ENCODE results near the gene OLFM3. TPM values are rescaled to one million over a fixed set of nuclear protein-coding genes. Genes with fewer than 3 reads are reported as not detected.

The OLFM3 gene
- total RNA-seq, 1 donor from 2014 or later = 0.23 TPM

- peaks cover 5% of the 10 kb centered on the region for H3K4me1 Mint-ChIP-seq
- DNase-seq (ENCODE audit: low read depth, low spot score) = no peak
- H3K36me3 Mint-ChIP-seq (ENCODE audit: low read depth) = no peaks in the 10 kb centered on the region
- no peaks in the 10 kb centered on the region for H3K27me3 Mint-ChIP-seq (ENCODE audit: low read depth)
- H3K9me3 Mint-ChIP-seq = no peaks in the 10 kb centered on the region
- TF ChIP-seq CTCF (conservative IDR thresholded peaks at IDR 0.05) = no peak
- no peak overlapping the region for H3K27ac Mint-ChIP-seq (ENCODE audit: unreplicated experiment)
- no peak overlapping the region for H3K4me3 Mint-ChIP-seq
These were observed 67.4 kb downstream of the OLFM3 start for GRCh38 chr1:101929343-101929742.

- Mint-ChIP-seq H3K9me3 (no peaks in the 10 kb centered on the region), H3K4me3 (no peak overlapping the region), H3K36me3 (ENCODE audit: low read depth) (no peaks in the 10 kb centered on the region), H3K4me1 (peaks cover 5% of the 10 kb centered on the region), H3K27ac (ENCODE audit: unreplicated experiment) (no peak overlapping the region), H3K27me3 (ENCODE audit: low read depth) (no peaks in the 10 kb centered on the region)
- TF ChIP-seq CTCF (conservative IDR thresholded peaks at IDR 0.05) = no peak
- no peak for DNase-seq (ENCODE audit: low read depth, low spot score)
These were observed 67.9 kb downstream of the OLFM3 start for GRCh38 chr1:101928829-101929228.

GRCh38 chr1:101924700-101925099 lies 72.0 kb downstream of the OLFM3 start:
- Mint-ChIP-seq H3K36me3 (ENCODE audit: low read depth) (no peaks in the 10 kb centered on the region), H3K27me3 (ENCODE audit: low read depth) (no peaks in the 10 kb centered on the region), H3K4me1 (peaks cover 12% of the 10 kb centered on the region), H3K9me3 (no peaks in the 10 kb centered on the region), H3K27ac (ENCODE audit: unreplicated experiment) (no peak overlapping the region), H3K4me3 (no peak overlapping the region)
- DNase-seq (ENCODE audit: low read depth, low spot score) = no peak
- TF ChIP-seq CTCF (conservative IDR thresholded peaks at IDR 0.05) = no peak

- Mint-ChIP-seq H3K4me3 (no peak overlapping the region), H3K27me3 (ENCODE audit: low read depth) (no peaks in the 10 kb centered on the region), H3K9me3 (no peaks in the 10 kb centered on the region), H3K36me3 (ENCODE audit: low read depth) (no peaks in the 10 kb centered on the region), H3K27ac (ENCODE audit: unreplicated experiment) (no peak overlapping the region), H3K4me1 (peaks cover 7% of the 10 kb centered on the region)
- DNase-seq (ENCODE audit: low read depth, low spot score) = no peak
- no peak for TF ChIP-seq CTCF (conservative IDR thresholded peaks at IDR 0.05)
These were observed 76.1 kb downstream of the OLFM3 start for GRCh38 chr1:101920577-101920976.

GRCh38 chr1:101918277-101918676 lies 78.4 kb downstream of the OLFM3 start:
- H3K9me3 Mint-ChIP-seq = no peaks in the 10 kb centered on the region
- TF ChIP-seq CTCF (conservative IDR thresholded peaks at IDR 0.05) = no peak
- no peak for DNase-seq (ENCODE audit: low read depth, low spot score)
- H3K4me1 Mint-ChIP-seq = peaks cover 7% of the 10 kb centered on the region
- no peak overlapping the region for H3K27ac Mint-ChIP-seq (ENCODE audit: unreplicated experiment)
- no peaks in the 10 kb centered on the region for H3K27me3 Mint-ChIP-seq (ENCODE audit: low read depth)
- no peaks in the 10 kb centered on the region for H3K36me3 Mint-ChIP-seq (ENCODE audit: low read depth)
- no peak overlapping the region for H3K4me3 Mint-ChIP-seq

GRCh38 chr1:101915597-101915996 lies 81.1 kb downstream of the OLFM3 start:
- Mint-ChIP-seq H3K4me1 (peaks cover 5% of the 10 kb centered on the region), H3K9me3 (no peaks in the 10 kb centered on the region), H3K27ac (ENCODE audit: unreplicated experiment) (no peak overlapping the region), H3K36me3 (ENCODE audit: low read depth) (no peaks in the 10 kb centered on the region), H3K4me3 (no peak overlapping the region), H3K27me3 (ENCODE audit: low read depth) (no peaks in the 10 kb centered on the region)
- no peak for DNase-seq (ENCODE audit: low read depth, low spot score)
- TF ChIP-seq CTCF (conservative IDR thresholded peaks at IDR 0.05) = no peak
